Measurements from ENCODE around the gene ACVR1B.

Gene ACVR1B

DNA sequence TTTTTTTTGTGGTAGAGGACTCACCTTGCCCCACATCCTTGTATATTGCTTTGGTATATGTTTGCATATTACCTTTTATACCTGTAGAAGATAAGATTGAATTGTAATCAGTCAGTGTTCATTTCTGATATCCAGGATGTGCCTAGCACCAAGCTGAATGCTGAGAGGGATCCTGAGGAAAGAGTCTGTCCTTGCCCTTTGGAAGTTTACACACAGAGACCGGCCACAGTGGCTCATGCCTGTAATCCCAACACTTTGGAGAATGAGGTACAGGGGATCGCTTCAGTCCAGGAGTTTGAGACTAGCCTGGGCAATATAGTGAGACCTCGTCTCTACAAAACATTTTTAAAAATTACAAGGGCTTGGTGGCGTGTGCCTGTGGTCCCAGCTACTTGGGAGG lies 8.4 kb downstream of the ACVR1B start:
- no peak overlapping the region for H3K4me3 ChIP-seq (replicated peaks; ENCODE audit: low read depth, low read length)
- DNase-seq (ENCODE audit: extremely low read depth, low read depth) = no peak
- no peak for TF ChIP-seq CTCF (IDR thresholded peaks at IDR 0.05; ENCODE audit: low read depth, low read length, missing control alignments)

- no peak overlapping the region for H3K4me3 ChIP-seq (replicated peaks; ENCODE audit: low read depth, low read length)
- no peak for DNase-seq (ENCODE audit: extremely low read depth, low read depth)
- TF ChIP-seq CTCF (IDR thresholded peaks at IDR 0.05; ENCODE audit: low read depth, low read length, missing control alignments) = no peak
These were observed 9.0 kb downstream of the ACVR1B start for GRCh38 chr12:51960488-51960887.

GRCh38 chr12:51960890-51961289 lies 9.4 kb downstream of the ACVR1B start:
- DNase-seq (ENCODE audit: extremely low read depth, low read depth) = no peak
- H3K4me3 ChIP-seq (replicated peaks; ENCODE audit: low read depth, low read length) = no peak overlapping the region
- TF ChIP-seq CTCF (IDR thresholded peaks at IDR 0.05; ENCODE audit: low read depth, low read length, missing control alignments) = no peak

GRCh38 chr12:51961834-51962233 lies 10.3 kb downstream of the ACVR1B start:
- no peak for DNase-seq (ENCODE audit: extremely low read depth, low read depth)
- H3K4me3 ChIP-seq (replicated peaks; ENCODE audit: low read depth, low read length) = no peak overlapping the region
- no peak for TF ChIP-seq CTCF (IDR thresholded peaks at IDR 0.05; ENCODE audit: low read depth, low read length, missing control alignments)

DNA sequence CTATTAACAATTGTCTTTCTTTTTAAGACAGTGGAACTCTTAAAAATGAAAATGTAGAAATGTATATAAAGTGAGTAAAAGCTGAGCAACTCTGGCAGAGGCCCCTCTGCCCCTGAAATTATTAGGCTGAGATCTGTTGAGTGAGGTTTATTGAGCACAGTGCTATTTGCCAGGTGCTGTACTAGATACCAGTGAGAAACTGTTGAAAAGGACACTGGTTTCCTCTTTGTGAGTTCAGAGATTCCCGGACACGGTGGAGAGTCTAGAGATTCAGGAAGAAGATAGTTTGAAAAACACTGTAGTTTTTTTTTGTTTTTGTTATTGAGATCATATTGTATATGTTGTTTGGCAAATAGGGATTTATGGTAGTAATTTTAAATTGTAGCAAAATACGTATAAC lies 11.2 kb downstream of the ACVR1B start:
- no peak for DNase-seq (ENCODE audit: extremely low read depth, low read depth)
- no peak for TF ChIP-seq CTCF (IDR thresholded peaks at IDR 0.05; ENCODE audit: low read depth, low read length, missing control alignments)
- no peak overlapping the region for H3K4me3 ChIP-seq (replicated peaks; ENCODE audit: low read depth, low read length)

GRCh38 chr12:51963477-51963876 lies 12.0 kb downstream of the ACVR1B start:
- H3K4me3 ChIP-seq (replicated peaks; ENCODE audit: low read depth, low read length) = no peak overlapping the region
- no peak for DNase-seq (ENCODE audit: extremely low read depth, low read depth)
- no peak for TF ChIP-seq CTCF (IDR thresholded peaks at IDR 0.05; ENCODE audit: low read depth, low read length, missing control alignments)

DNA sequence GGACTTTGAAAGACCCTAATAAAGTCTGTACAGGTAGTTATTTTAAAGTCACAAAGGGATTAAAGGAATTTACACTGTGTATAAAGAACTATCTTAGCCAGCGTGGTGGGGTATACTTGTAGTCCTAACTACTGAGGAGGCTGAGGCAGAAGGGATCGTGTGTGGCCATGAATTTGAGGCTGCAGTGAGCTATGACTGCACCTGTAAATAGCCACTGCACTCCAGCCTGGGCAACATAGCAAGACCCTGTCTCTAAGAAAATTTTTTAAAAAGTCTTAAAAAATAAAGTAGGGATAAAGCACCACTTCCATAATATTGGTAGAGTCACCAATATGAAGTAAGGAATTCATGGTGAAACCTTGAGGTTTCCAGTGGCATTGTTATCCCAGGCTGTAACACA lies 18.1 kb downstream of the ACVR1B start:
- no peak for TF ChIP-seq CTCF (IDR thresholded peaks at IDR 0.05; ENCODE audit: low read depth, low read length, missing control alignments)
- no peak overlapping the region for H3K4me3 ChIP-seq (replicated peaks; ENCODE audit: low read depth, low read length)
- DNase-seq (ENCODE audit: extremely low read depth, low read depth) = no peak

Data from HFF-Myc (cell line).